A549 (cell line): ENCODE data around the gene AHCTF1.

Source experiments
- BHLHE40 ChIP-seq: IDR thresholded peaks from 2 replicates; pipeline ENCODE4 v1.6.1; 2012; ENCODE audit warnings: low read depth, low read length, inconsistent platforms
- CHD2 ChIP-seq: fragments of 150-350 bp; IDR thresholded peaks from 2 replicates; pipeline ENCODE4 v1.6.1; 2014; ENCODE audit warnings: low read length; ENCODE audit not compliant: partially characterized antibody
- CHD4 ChIP-seq: fragments of 200-600 bp; sonication (generic); IDR thresholded peaks from 2 replicates; pipeline ENCODE4 v1.6.1; 2016; ENCODE audit warnings: antibody characterized with exemption, mild to moderate bottlenecking, borderline replicate concordance
- EP300 ChIP-seq, 2 experiments: fragments of >200 bp; sonication (Bioruptor Twin); formaldehyde crosslinking; IDR thresholded peaks; 2 replicates in 1 of 2; 3 replicates in 1 of 2; pipeline ENCODE4 v1.6.1; 2016 to 2017
- HOXB13 ChIP-seq: fragments of 250-450 bp; sonication (Bioruptor Pico); IDR thresholded peaks from 2 replicates; pipeline ENCODE4 v1.5.0; 2020; ENCODE audit warnings: low read depth, mild to moderate bottlenecking, moderate library complexity
- JUN ChIP-seq, 2 experiments: fragments of >200 bp; sonication (Bioruptor Twin); formaldehyde crosslinking; IDR thresholded peaks; 2 replicates in 1 of 2; 3 replicates in 1 of 2; pipeline ENCODE4 v1.6.1; 2016 to 2017
- JUNB ChIP-seq: fragments of >200 bp; sonication (Bioruptor Twin); formaldehyde crosslinking; IDR thresholded peaks from 2 replicates; pipeline ENCODE4 v1.6.1; 2016
- POLR2A ChIP-seq: IDR thresholded peaks from 2 replicates; pipeline ENCODE4 v1.6.1; 2012; ENCODE audit warnings: mild to moderate bottlenecking, low read length
- POLR2AphosphoS2 ChIP-seq: conservative IDR thresholded peaks from 2 replicates; pipeline ENCODE4 v1.6.1; 2012; ENCODE audit warnings: low read length, improper control_type of control experiment, inconsistent platforms
- RAD21 ChIP-seq, 2 experiments: fragments of >200 bp in 1 of 2; sonication (Bioruptor Twin) in 1 of 2; formaldehyde crosslinking in 1 of 2; IDR thresholded peaks in 1 of 2; conservative IDR thresholded peaks in 1 of 2; 2 replicates in 1 of 2; 3 replicates in 1 of 2; pipeline ENCODE4 v1.6.1; 2012 to 2018; ENCODE audit warnings: inconsistent platforms in 1 of 2
- RCOR1 ChIP-seq: fragments of 150-350 bp; IDR thresholded peaks from 2 replicates; pipeline ENCODE4 v1.6.1; 2014; ENCODE audit warnings: antibody characterized with exemption, low read length, low read depth
- RFX5 ChIP-seq: fragments of 450-650 bp; IDR thresholded peaks from 2 replicates; pipeline ENCODE4 v1.7.1; 2014; ENCODE audit warnings: antibody characterized with exemption, mild to moderate bottlenecking, moderate library complexity
- SREBF2 ChIP-seq: fragments of 450-650 bp; IDR thresholded peaks from 2 replicates; pipeline ENCODE4 v1.6.1; 2014; ENCODE audit warnings: mild to moderate bottlenecking, moderate library complexity
- TF ChIP-seq, protein P1 (sequence below): fragments of >200 bp; sonication (Bioruptor Twin); formaldehyde crosslinking; IDR thresholded peaks from 3 replicates; pipeline ENCODE4 v1.5.1; 2016

DNA sequence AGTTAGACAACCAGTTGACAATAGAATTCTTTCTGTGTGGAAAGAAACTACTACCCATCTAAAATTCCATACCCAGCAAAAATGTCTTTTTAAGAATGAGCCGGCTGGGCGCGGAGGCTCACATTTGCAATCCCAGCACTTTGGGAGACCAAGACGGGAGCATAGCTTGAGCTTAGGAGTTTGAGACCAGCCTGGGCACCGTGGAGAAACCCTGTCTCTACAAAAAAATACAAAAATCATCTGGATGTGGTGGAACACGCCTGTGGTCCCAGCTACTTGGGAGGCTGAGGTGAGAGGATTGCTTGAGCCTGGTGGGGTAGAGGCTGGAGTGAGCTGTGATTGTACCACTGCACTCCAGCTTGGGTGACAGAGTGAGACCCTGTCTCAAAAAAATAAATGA, 128.4 kb downstream of the AHCTF1 start:
- TF ChIP-seq, protein P1, sequence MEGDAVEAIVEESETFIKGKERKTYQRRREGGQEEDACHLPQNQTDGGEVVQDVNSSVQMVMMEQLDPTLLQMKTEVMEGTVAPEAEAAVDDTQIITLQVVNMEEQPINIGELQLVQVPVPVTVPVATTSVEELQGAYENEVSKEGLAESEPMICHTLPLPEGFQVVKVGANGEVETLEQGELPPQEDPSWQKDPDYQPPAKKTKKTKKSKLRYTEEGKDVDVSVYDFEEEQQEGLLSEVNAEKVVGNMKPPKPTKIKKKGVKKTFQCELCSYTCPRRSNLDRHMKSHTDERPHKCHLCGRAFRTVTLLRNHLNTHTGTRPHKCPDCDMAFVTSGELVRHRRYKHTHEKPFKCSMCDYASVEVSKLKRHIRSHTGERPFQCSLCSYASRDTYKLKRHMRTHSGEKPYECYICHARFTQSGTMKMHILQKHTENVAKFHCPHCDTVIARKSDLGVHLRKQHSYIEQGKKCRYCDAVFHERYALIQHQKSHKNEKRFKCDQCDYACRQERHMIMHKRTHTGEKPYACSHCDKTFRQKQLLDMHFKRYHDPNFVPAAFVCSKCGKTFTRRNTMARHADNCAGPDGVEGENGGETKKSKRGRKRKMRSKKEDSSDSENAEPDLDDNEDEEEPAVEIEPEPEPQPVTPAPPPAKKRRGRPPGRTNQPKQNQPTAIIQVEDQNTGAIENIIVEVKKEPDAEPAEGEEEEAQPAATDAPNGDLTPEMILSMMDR: no peak
- no peak for TF ChIP-seq JUN (IDR thresholded peaks at IDR 0.05)
- no peak for TF ChIP-seq SREBF2
- no peak for TF ChIP-seq POLR2A
- no peak for TF ChIP-seq CHD4
- TF ChIP-seq RCOR1: no peak
- no peak for TF ChIP-seq HOXB13 (CRISPR knock-in tag)
- TF ChIP-seq EP300 (IDR thresholded peaks at IDR 0.05): no peak
- no peak for TF ChIP-seq RAD21 (conservative IDR thresholded peaks at IDR 0.05 in 1 of 2, IDR thresholded peaks at IDR 0.05 in 1 of 2)
- no peak for TF ChIP-seq JUNB
- TF ChIP-seq BHLHE40: no peak
- no peak for TF ChIP-seq RFX5
- no peak for TF ChIP-seq POLR2AphosphoS2
- no peak for TF ChIP-seq CHD2
